ENCODE data around the gene ACTL6B.

- no peak for TF ChIP-seq GATA2 (CRISPR knock-in tag; IDR thresholded peaks at IDR 0.05)
- no peak for TF ChIP-seq CTCF (IDR thresholded peaks at IDR 0.05)
- TF ChIP-seq USF1 (IDR thresholded peaks at IDR 0.05; ENCODE audit: borderline replicate concordance, low read depth): no peak
- no peak for TF ChIP-seq MXI1 (IDR thresholded peaks at IDR 0.05; ENCODE audit: low read depth, low read length)
- no peak for TF ChIP-seq MEF2A (IDR thresholded peaks at IDR 0.05; ENCODE audit: borderline replicate concordance, low read depth)
- no peak for TF ChIP-seq RAD21 (IDR thresholded peaks at IDR 0.05; ENCODE audit: low read length)
- TF ChIP-seq FOXJ3 (CRISPR knock-in tag; IDR thresholded peaks at IDR 0.05): no peak
- TF ChIP-seq REST (IDR thresholded peaks at IDR 0.05; ENCODE audit: low read depth, low read length): no peak
- no peak for TF ChIP-seq NRF1 (IDR thresholded peaks at IDR 0.05; ENCODE audit: low read depth, low read length)
- TF ChIP-seq MAX (IDR thresholded peaks at IDR 0.05; ENCODE audit: low read depth): no peak
- TF ChIP-seq TEAD4 (IDR thresholded peaks at IDR 0.05; ENCODE audit: borderline replicate concordance, insufficient read depth): no peak
- no peak for TF ChIP-seq ELF1 (IDR thresholded peaks at IDR 0.05)
- no peak for TF ChIP-seq TAF1 (IDR thresholded peaks at IDR 0.05; ENCODE audit: borderline replicate concordance, low read depth, low read length)
Measured at GRCh38 chr7:100678291-100678984, 22.2 kb upstream of the ACTL6B start.
